A549 (cell line): ENCODE data around the gene EPN2. TPM values are rescaled to one million over a fixed set of nuclear protein-coding genes. Genes with fewer than 3 reads are reported as not detected.

Experiments
- ATAC-seq, 2 experiments: fragments of 200-7000 bp in 1 of 2; fragments of >200 bp in 1 of 2; cut with Nextera tagmentation in 1 of 2; cut with Tn5 transposase in 1 of 2; 3 replicates each; pipeline versions ENCODE4 v1.8.0 to v1.9.1; 2018 to 2020; ENCODE audit warnings: mild to moderate bottlenecking in 1 of 2, moderate library complexity in 1 of 2
- CTCF ChIA-PET: fragments of 300-600 bp; sonication (Branson Sonifier 250); formaldehyde crosslinking; extraction: SDS; loops from one replicate; lab custom pipeline; 2021; ENCODE audit warnings: antibody characterized with exemption, inconsistent platforms; lab: Yijun Ruan, JAX
- POLR2A ChIA-PET: fragments of 350-600 bp; formaldehyde crosslinking; extraction: SDS; loops from one replicate; lab custom pipeline; 2021; ENCODE audit warnings: antibody characterized with exemption, inconsistent platforms; lab: Yijun Ruan, JAX
- DNase-seq, 2 experiments: peaks; one replicate each; pipeline versions ENCODE4 v3.0.0 to v3.0.0-alpha.2; 2011 to 2016; ENCODE audit warnings: low read depth in 1 of 2, low spot score in 1 of 2
- FAIRE-seq: peaks from 2 replicates; lab custom pipeline; 2011; peaks lifted over from hg19 to GRCh38; lab: Jason Lieb, UNC
- H3K27ac ChIP-seq, 2 experiments: fragments of >200 bp; sonication (Bioruptor Twin); formaldehyde crosslinking; 3 replicates each; pipeline ENCODE4 v1.5.1; 2016 to 2017
- H3K4me1 ChIP-seq: fragments of >200 bp; sonication (Bioruptor Twin); formaldehyde crosslinking; 3 replicates; pipeline ENCODE4 v1.6.1; 2016
- H3K4me2 ChIP-seq: fragments of >200 bp; sonication (Bioruptor Twin); formaldehyde crosslinking; 3 replicates; pipeline ENCODE4 v1.6.1; 2016
- H3K4me3 ChIP-seq: fragments of >200 bp; sonication (Bioruptor Twin); formaldehyde crosslinking; 3 replicates; pipeline ENCODE4 v1.5.1; 2016
- H3K9me3 ChIP-seq: fragments of >200 bp; sonication (Bioruptor Twin); formaldehyde crosslinking; 3 replicates; pipeline ENCODE4 v1.6.1; 2016
- BHLHE40 ChIP-seq: IDR thresholded peaks from 2 replicates; pipeline ENCODE4 v1.6.1; 2012; ENCODE audit warnings: low read depth, low read length, inconsistent platforms
- CBX2 ChIP-seq: fragments of 200-600 bp; sonication (generic); IDR thresholded peaks from 2 replicates; pipeline ENCODE4 v1.6.1; 2016; ENCODE audit warnings: low read depth, mild to moderate bottlenecking, borderline replicate concordance
- CHD2 ChIP-seq: fragments of 150-350 bp; IDR thresholded peaks from 2 replicates; pipeline ENCODE4 v1.6.1; 2014; ENCODE audit warnings: low read length; ENCODE audit not compliant: partially characterized antibody
- E2F6 ChIP-seq: IDR thresholded peaks from 2 replicates; pipeline ENCODE4 v1.6.1; 2012; ENCODE audit warnings: low read depth, borderline replicate concordance
- EHMT2 ChIP-seq: fragments of 200-600 bp; sonication (generic); IDR thresholded peaks from 2 replicates; pipeline ENCODE4 v1.6.1; 2016; ENCODE audit warnings: antibody characterized with exemption, low read depth, mild to moderate bottlenecking, moderate library complexity
- FOSB ChIP-seq: fragments of 250-450 bp; sonication (Bioruptor Pico); IDR thresholded peaks from 2 replicates; pipeline ENCODE4 v1.5.0; 2020; ENCODE audit warnings: mild to moderate bottlenecking, moderate library complexity
- FOSL2 ChIP-seq, 2 experiments: fragments of 450-650 bp in 1 of 2; fragments of >200 bp in 1 of 2; sonication (Bioruptor Twin) in 1 of 2; formaldehyde crosslinking; IDR thresholded peaks; 2 replicates each; pipeline versions ENCODE4 v1.5.0 to v1.6.1; 2016 to 2020; ENCODE audit warnings: mild to moderate bottlenecking in 1 of 2, moderate library complexity in 1 of 2
- FOXS1 ChIP-seq: fragments of 250-450 bp; sonication (Bioruptor Pico); IDR thresholded peaks from 2 replicates; pipeline ENCODE4 v1.5.0; 2020; ENCODE audit warnings: mild to moderate bottlenecking, moderate library complexity
- GATA3 ChIP-seq: IDR thresholded peaks from 2 replicates; pipeline ENCODE4 v1.6.1; 2012; ENCODE audit warnings: borderline replicate concordance
- HDAC2 ChIP-seq: fragments of 200-600 bp; sonication (generic); IDR thresholded peaks from 2 replicates; pipeline ENCODE4 v1.6.1; 2016
- HEYL ChIP-seq: fragments of 250-450 bp; sonication (Bioruptor Pico); IDR thresholded peaks from 2 replicates; pipeline ENCODE4 v1.8.0; 2021; ENCODE audit warnings: mild to moderate bottlenecking, moderate library complexity
- KDM1A ChIP-seq: fragments of 200-600 bp; sonication (generic); IDR thresholded peaks from 2 replicates; pipeline ENCODE4 v1.6.1; 2016; ENCODE audit warnings: low read depth, mild to moderate bottlenecking
- KDM5A ChIP-seq: fragments of 200-600 bp; sonication (generic); IDR thresholded peaks from 2 replicates; pipeline ENCODE4 v1.6.1; 2016; ENCODE audit warnings: antibody characterized with exemption, mild to moderate bottlenecking
- POLR2AphosphoS2 ChIP-seq: conservative IDR thresholded peaks from 2 replicates; pipeline ENCODE4 v1.6.1; 2012; ENCODE audit warnings: low read length, improper control_type of control experiment, inconsistent platforms
- RAD21 ChIP-seq, 2 experiments: fragments of >200 bp in 1 of 2; sonication (Bioruptor Twin) in 1 of 2; formaldehyde crosslinking in 1 of 2; IDR thresholded peaks in 1 of 2; conservative IDR thresholded peaks in 1 of 2; 2 replicates in 1 of 2; 3 replicates in 1 of 2; pipeline ENCODE4 v1.6.1; 2012 to 2018; ENCODE audit warnings: inconsistent platforms in 1 of 2
- RCOR1 ChIP-seq: fragments of 150-350 bp; IDR thresholded peaks from 2 replicates; pipeline ENCODE4 v1.6.1; 2014; ENCODE audit warnings: antibody characterized with exemption, low read length, low read depth
- REST ChIP-seq: fragments of 200-600 bp; sonication (generic); IDR thresholded peaks from 2 replicates; pipeline ENCODE4 v1.6.1; 2016; ENCODE audit warnings: antibody characterized with exemption, mild to moderate bottlenecking, moderate library complexity
- SMC3 ChIP-seq: fragments of >200 bp; sonication (Bioruptor Twin); formaldehyde crosslinking; IDR thresholded peaks from 3 replicates; pipeline ENCODE4 v1.6.1; 2018; ENCODE audit warnings: inconsistent platforms
- USF2 ChIP-seq: fragments of 450-650 bp; IDR thresholded peaks from 2 replicates; pipeline ENCODE4 v1.6.1; 2014; ENCODE audit warnings: antibody characterized with exemption
- ZC3H11A ChIP-seq: fragments of 450-650 bp; IDR thresholded peaks from 2 replicates; pipeline ENCODE4 v1.6.1; 2014; ENCODE audit warnings: antibody characterized with exemption, mild to moderate bottlenecking
- ZNF302 ChIP-seq: fragments of 250-450 bp; sonication (Bioruptor Pico); IDR thresholded peaks from 2 replicates; pipeline ENCODE4 v1.9.0; 2021; ENCODE audit warnings: inconsistent platforms, mild to moderate bottlenecking, moderate library complexity
- WGBS: methylation state at CpG from one replicate; pipeline ENCODE4 v1.1.6; 2017; ENCODE audit errors: missing lambda C conversion rate; 5-methylcytosine and 5-hydroxymethylcytosine counted together
- polyA plus RNA-seq, 4 experiments: library from polyadenylated mRNA; depleted of rRNA in 3 of 4; stranded (reverse); fragments of >200 nt; fragmentation: RNase III in 1 of 4; extraction: RNeasy Plus Mini Kit Qiagen cat#74134 plus additional on column Dnase treatment in 1 of 4; gene quantifications; 2 replicates in 3 of 4; 3 replicates in 1 of 4; pipeline ENCODE4 v1.2.3, GENCODE V29; 2011 to 2017
- TF ChIP-seq, protein P1 (sequence below): fragments of 250-450 bp; sonication (Bioruptor Pico); IDR thresholded peaks from 2 replicates; pipeline ENCODE4 v1.5.0; 2020; ENCODE audit warnings: low read depth, mild to moderate bottlenecking, moderate library complexity
- TF ChIP-seq, protein P2 (sequence below): fragments of 250-450 bp; sonication (Bioruptor Pico); IDR thresholded peaks from 2 replicates; pipeline ENCODE4 v1.5.0; 2021; ENCODE audit warnings: mild to moderate bottlenecking, moderate library complexity, borderline replicate concordance

The EPN2 gene
- polyA plus RNA-seq, 2 of the 4 experiments (the other 2 are of a cell fraction), result 32.1 to 33.8 TPM

- Histone ChIP-seq H3K9me3 (no peaks in the 10 kb centered on the region), H3K4me2 (no peak overlapping the region), H3K4me3 (no peak overlapping the region), H3K27ac (peak overlapping the region in 1 of 2 experiments; percentile 93; a peak in 3 of 6 replicates), H3K4me1 (peaks cover 35% of the 10 kb centered on the region)
- FAIRE-seq, result no peak
- ATAC-seq, result no peak
- POLR2A ChIA-PET, result no interaction called here
- WGBS, result 94% methylated on average over 38 of the region's 40 CpGs
- TF ChIP-seq FOSL2 (IDR thresholded peaks at IDR 0.05) (no peak), FOSL2 (CRISPR knock-in tag; IDR thresholded peaks at IDR 0.05) (no peak), ZC3H11A (no peak), RCOR1 (no peak), RAD21 (conservative IDR thresholded peaks at IDR 0.05 in 1 of 2, IDR thresholded peaks at IDR 0.05 in 1 of 2) (no peak), E2F6 (no peak), USF2 (no peak), ZNF302 (CRISPR knock-in tag) (no peak)
- CTCF ChIA-PET, result interaction anchor here (1.8 to 4.6 kb wide), 3 partner anchors 10 to 103 kb away, joined by 6 to 28 read pairs (median 9); partner anchors contain the start of gene B9D1
- no peak for DNase-seq
These were observed 107.3 kb downstream of the EPN2 start for GRCh38 chr17:19344311-19345066.

DNA sequence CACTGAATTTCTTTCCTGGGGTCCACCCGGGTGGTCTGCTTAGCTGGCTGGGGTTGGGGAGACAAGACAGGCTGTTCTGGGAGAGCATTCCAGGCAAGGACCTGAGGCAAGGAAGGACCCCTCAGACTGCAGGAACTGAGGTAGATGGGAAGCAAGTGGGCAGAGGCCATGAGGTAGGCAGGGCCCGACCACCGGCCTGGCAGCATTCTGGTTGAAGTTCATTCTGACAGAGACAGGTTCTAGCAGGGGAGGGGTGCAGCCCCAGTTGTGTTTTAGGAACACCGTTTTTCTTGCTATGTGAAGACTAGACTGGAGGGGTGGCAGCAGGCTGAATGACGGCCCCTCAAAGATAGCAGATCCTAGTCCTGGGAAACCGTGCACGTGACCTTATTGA, 107.9 kb downstream of the EPN2 start:
- H3K4me3 ChIP-seq, result no peak overlapping the region
- H3K27ac ChIP-seq, result peak overlapping the region; percentile 86 to 93; a peak in 4 of 6 replicates
- 90% methylated on average over 7 of the region's 7 CpGs for WGBS
- TF ChIP-seq SMC3 (no peak), HEYL (CRISPR knock-in tag) (no peak), RCOR1 (no peak), REST (no peak), CBX2 (no peak), CHD2 (no peak), GATA3 (no peak), BHLHE40 (no peak), ZC3H11A (no peak), POLR2AphosphoS2 (no peak), FOSB (CRISPR knock-in tag) (no peak), HDAC2 (no peak), KDM5A (no peak), EHMT2 (no peak), FOXS1 (CRISPR knock-in tag) (no peak), KDM1A (no peak)
- TF ChIP-seq, protein P1, sequence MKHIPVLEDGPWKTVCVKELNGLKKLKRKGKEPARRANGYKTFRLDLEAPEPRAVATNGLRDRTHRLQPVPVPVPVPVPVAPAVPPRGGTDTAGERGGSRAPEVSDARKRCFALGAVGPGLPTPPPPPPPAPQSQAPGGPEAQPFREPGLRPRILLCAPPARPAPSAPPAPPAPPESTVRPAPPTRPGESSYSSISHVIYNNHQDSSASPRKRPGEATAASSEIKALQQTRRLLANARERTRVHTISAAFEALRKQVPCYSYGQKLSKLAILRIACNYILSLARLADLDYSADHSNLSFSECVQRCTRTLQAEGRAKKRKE (CRISPR knock-in tag), result no peak
- TF ChIP-seq, protein P2, sequence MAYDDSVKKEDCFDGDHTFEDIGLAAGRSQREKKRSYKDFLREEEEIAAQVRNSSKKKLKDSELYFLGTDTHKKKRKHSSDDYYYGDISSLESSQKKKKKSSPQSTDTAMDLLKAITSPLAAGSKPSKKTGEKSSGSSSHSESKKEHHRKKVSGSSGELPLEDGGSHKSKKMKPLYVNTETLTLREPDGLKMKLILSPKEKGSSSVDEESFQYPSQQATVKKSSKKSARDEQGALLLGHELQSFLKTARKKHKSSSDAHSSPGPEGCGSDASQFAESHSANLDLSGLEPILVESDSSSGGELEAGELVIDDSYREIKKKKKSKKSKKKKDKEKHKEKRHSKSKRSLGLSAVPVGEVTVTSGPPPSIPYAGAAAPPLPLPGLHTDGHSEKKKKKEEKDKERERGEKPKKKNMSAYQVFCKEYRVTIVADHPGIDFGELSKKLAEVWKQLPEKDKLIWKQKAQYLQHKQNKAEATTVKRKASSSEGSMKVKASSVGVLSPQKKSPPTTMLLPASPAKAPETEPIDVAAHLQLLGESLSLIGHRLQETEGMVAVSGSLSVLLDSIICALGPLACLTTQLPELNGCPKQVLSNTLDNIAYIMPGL, result no peak
- TF ChIP-seq, all 56 proteins: peak for 0
- DNase-seq, result no peak
- peaks cover 35% of the 10 kb centered on the region for H3K4me1 ChIP-seq
- CTCF ChIA-PET, result interaction anchor here (1.8 to 4.6 kb wide), 3 partner anchors 9 to 102 kb away, joined by 6 to 28 read pairs (median 9); partner anchors contain the start of gene B9D1
- H3K4me2 ChIP-seq, result no peak overlapping the region
- no peaks in the 10 kb centered on the region for H3K9me3 ChIP-seq
- FAIRE-seq, result no peak
- POLR2A ChIA-PET, result no interaction called here
- ATAC-seq, result no peak
